ENCODE data around the gene SYNM.
"Not testable (repeated sequence)": the region's sequence is repeated elsewhere in the genome, so short reads cannot be mapped to it uniquely, and the experiment has no call there.

Gene SYNM

DNA sequence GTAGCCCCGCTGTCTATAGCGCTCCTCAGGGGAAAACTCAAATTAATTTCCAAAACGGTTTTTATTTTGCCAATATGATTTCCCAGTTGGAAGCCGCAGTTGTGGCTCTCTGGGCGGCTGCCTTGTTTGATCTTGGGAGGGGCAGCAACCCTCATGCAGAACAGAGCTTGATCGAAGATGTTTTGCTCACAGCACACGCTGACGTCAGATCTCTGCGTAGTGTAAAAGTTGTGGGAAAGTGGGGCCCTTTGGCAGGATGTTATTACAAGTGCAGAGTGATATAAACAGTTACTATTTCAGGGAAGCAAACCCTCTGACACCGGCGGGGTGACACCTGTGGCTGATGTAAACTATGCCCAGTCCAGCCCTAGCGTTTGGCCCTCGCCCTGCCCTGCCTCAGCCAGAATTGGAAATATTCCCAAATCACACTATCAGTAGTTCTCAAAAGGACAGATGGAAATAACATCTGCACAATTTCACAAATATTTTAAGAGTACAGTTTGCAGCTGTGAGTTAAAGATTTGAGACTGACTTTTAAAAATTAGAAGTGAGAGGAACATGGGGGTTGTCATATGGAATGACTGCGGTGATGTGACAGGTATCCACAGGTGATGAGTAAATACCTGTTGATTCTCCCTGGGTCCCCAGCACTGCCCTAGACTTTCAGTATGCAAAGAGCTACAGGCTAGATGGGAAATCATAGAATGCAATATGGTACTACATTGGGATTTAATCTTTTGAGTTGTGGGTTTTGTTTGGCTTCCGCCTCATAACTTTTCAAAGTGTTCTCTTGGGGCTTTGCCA, 1.7 kb downstream of the SYNM start:
- Mint-ChIP-seq H3K9me3 (no peaks in the 10 kb centered on the region), H3K4me3 (peak overlapping the region; percentile 61 to 77 (median 67)), H3K27ac (no peak overlapping the region), H3K36me3 (ENCODE audit: low read depth) (no peaks in the 10 kb centered on the region), H3K4me1 (peaks cover 11% of the 10 kb centered on the region), H3K27me3 (ENCODE audit: low read depth) (peaks cover 65% of the 10 kb centered on the region)
- TF ChIP-seq, protein P1, sequence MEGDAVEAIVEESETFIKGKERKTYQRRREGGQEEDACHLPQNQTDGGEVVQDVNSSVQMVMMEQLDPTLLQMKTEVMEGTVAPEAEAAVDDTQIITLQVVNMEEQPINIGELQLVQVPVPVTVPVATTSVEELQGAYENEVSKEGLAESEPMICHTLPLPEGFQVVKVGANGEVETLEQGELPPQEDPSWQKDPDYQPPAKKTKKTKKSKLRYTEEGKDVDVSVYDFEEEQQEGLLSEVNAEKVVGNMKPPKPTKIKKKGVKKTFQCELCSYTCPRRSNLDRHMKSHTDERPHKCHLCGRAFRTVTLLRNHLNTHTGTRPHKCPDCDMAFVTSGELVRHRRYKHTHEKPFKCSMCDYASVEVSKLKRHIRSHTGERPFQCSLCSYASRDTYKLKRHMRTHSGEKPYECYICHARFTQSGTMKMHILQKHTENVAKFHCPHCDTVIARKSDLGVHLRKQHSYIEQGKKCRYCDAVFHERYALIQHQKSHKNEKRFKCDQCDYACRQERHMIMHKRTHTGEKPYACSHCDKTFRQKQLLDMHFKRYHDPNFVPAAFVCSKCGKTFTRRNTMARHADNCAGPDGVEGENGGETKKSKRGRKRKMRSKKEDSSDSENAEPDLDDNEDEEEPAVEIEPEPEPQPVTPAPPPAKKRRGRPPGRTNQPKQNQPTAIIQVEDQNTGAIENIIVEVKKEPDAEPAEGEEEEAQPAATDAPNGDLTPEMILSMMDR (IDR thresholded peaks at IDR 0.05; ENCODE audit: unreplicated experiment in 3 of 3) = no peak

DNA sequence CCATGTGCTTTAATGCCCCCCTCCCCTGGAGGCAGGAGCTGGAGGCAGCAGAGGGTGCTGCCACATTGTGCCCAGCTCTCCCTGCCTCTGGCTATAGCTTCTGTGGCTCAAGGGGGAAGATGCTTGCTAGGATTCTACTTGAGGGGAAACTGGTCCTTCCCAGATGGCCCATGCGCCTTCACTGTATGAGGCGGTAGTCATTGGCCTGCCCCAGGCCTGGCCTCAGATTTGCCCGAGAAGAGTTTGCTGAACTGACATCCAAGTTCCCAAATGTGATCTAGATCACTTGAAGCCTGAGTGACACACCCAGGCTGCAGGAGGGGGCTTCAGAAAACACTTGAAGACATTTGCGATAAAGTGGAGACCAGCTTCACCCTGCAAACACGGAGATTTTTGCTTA, 4.1 kb downstream of the SYNM start:
- no peaks in the 10 kb centered on the region for H3K9me3 Mint-ChIP-seq
- H3K27ac Mint-ChIP-seq = no peak overlapping the region
- H3K27me3 Mint-ChIP-seq (ENCODE audit: low read depth) = peaks cover 47% of the 10 kb centered on the region

DNA sequence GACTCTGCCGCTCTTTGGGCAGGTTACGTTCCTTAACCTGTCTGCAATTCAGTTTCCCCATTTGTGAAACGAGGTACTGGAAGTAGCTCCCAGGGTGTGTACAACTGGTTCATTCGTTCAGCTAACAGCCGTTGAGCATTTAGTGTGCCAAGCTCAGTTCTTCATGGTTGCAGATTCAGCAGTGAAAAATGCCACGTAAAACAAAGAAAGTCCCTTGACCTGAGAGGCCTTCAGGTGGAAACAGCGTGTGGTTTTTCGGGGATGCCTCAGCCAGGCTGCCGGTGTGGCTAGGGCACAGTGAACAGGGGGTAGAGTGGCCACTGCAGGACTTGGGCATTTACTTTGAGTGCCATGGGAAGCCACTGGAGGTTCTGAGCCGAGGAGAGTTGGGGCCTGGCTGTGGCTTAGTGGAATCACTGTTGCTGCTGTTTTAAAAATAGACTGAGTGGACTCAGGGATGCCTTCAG, 4.7 kb downstream of the SYNM start:
- Mint-ChIP-seq H3K4me3 (no peak overlapping the region), H3K9me3 (no peaks in the 10 kb centered on the region), H3K4me1 (peaks cover 6% of the 10 kb centered on the region), H3K36me3 (ENCODE audit: low read depth) (no peaks in the 10 kb centered on the region), H3K27me3 (ENCODE audit: low read depth) (peaks cover 47% of the 10 kb centered on the region), H3K27ac (no peak overlapping the region)
- TF ChIP-seq, protein P1 (IDR thresholded peaks at IDR 0.05; ENCODE audit: unreplicated experiment in 3 of 3) = no peak

More for the DNA sequence above, 4.1 kb downstream of the SYNM start:
- no peaks in the 10 kb centered on the region for H3K36me3 Mint-ChIP-seq (ENCODE audit: low read depth)
- peak overlapping the region in 1 of 3 experiments; percentile 34 for H3K4me3 Mint-ChIP-seq
- H3K4me1 Mint-ChIP-seq = peaks cover 6% of the 10 kb centered on the region
- TF ChIP-seq, protein P1 (IDR thresholded peaks at IDR 0.05; ENCODE audit: unreplicated experiment in 3 of 3) = no peak

DNA sequence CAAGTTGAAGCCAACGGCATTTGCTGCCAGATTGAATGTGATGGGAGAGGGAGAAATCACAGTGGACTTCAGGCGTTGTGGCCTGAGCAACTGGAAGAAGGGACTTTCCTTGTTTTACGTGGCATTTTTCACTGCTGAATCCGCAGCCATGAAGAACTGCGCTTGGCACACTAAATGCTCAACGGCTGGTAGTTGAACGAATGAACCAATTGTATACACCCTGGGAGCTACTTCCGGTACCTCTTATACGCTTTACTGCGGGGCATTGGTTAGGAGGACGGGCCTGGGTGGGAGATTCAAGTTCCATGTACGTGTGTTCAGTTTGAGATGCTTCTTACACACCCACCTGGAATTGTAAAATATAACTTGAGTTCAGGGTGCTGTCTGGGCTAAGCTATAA, 5.2 kb downstream of the SYNM start:
- TF ChIP-seq, protein P1 (IDR thresholded peaks at IDR 0.05; ENCODE audit: unreplicated experiment in 3 of 3) = no peak
- Mint-ChIP-seq H3K9me3 (no peaks in the 10 kb centered on the region), H3K36me3 (ENCODE audit: low read depth) (no peaks in the 10 kb centered on the region), H3K27ac (no peak overlapping the region), H3K4me3 (no peak overlapping the region), H3K27me3 (ENCODE audit: low read depth) (peaks cover 47% of the 10 kb centered on the region), H3K4me1 (peaks cover 6% of the 10 kb centered on the region)

DNA sequence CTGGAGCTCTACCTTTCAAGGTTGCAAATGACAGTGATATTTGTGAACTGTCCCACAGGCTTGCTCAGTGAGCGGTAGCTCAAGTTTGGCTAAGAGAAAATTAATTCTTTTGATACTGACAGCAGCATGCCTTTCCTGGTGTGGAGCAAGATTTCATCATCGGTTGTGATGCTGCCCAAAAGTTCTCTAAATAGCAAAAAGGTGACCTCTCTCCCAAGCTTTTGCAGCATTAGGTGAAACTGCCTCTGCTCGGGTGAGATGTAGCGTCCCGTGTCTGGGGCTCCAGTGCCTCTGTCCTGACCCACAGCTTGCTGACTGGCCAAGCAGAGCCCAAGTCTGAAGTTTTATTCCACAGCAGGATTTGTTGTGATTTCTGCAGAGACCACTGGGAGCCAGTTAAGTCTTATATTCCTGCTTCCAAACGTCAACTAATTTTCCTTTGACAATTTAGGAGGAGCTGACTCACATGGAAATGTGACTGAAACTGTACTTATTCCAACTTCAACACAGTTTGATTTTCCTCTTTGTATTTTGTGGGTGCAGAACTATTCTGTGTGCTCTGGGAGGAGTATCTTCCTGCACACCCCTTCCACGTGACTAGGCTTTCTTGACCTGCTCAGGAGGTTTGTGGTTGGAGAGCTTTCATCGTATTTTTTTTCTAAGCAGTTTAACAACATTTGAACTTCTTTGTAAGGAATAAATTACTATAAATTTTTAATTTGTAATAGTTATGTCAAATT, 5.9 kb downstream of the SYNM start:
- H3K27me3 Mint-ChIP-seq (ENCODE audit: low read depth) = peaks cover 47% of the 10 kb centered on the region
- H3K9me3 Mint-ChIP-seq = no peaks in the 10 kb centered on the region
- TF ChIP-seq, protein P1 (IDR thresholded peaks at IDR 0.05; ENCODE audit: unreplicated experiment in 3 of 3) = no peak
- H3K27ac Mint-ChIP-seq = no peak overlapping the region
- H3K36me3 Mint-ChIP-seq (ENCODE audit: low read depth) = no peaks in the 10 kb centered on the region
- peaks cover 6% of the 10 kb centered on the region for H3K4me1 Mint-ChIP-seq
- H3K4me3 Mint-ChIP-seq = no peak overlapping the region

DNA sequence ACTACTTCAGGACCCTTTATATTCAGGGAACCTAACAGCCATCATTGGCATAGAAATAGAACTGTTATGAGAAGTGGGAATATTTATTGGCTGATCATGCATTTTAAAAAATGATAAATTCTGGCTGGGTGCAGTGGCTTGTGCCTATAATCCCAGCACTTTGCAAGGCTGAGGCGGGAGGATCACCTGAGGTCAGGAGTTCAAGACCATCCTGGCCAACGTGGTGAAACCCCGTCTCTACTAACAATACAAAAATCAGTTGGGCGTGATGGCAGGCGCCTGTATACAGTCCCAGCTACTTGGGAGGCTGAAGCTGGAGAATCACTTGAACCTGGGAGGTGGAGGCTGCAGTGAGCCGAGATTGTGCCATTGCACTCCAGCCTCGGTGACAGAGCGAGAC, 6.8 kb downstream of the SYNM start:
- H3K27me3 Mint-ChIP-seq (ENCODE audit: low read depth) = peaks cover 40% of the 10 kb centered on the region
- not testable (repeated sequence) for H3K4me3 Mint-ChIP-seq; H3K36me3 Mint-ChIP-seq (ENCODE audit: low read depth); H3K4me1 Mint-ChIP-seq; H3K9me3 Mint-ChIP-seq; H3K27ac Mint-ChIP-seq
